Activated naive CD8-positive, alpha-beta T cell treated with anti-CD3 and anti-CD28 coated beads for 36 hours (primary cell): Measurements from ENCODE around the gene NECAB3. TPM values are rescaled to one million over a fixed set of nuclear protein-coding genes. Genes with fewer than 3 reads are reported as not detected.
A peak's percentile ranks its signal among the peaks of the same experiment; 100 is the strongest.
"Not testable (repeated sequence)": the region's sequence is repeated elsewhere in the genome, so short reads cannot be mapped to it uniquely, and the experiment has no call there.

ENCODE experiments used
- DNase-seq: peaks from one replicate; pipeline ENCODE4 v3.0.0; 2021
- H3K27ac Mint-ChIP-seq: one replicate; pipeline ENCODE4 v1.8.0; 2022; ENCODE audit warnings: mild to moderate bottlenecking, moderate library complexity, mixed read lengths
- H3K27me3 Mint-ChIP-seq: one replicate; pipeline ENCODE4 v1.8.0; 2022; ENCODE audit warnings: mild to moderate bottlenecking, mixed read lengths
- H3K36me3 Mint-ChIP-seq: one replicate; pipeline ENCODE4 v1.8.0; 2021; ENCODE audit warnings: mild to moderate bottlenecking, mixed read lengths
- H3K4me1 Mint-ChIP-seq: one replicate; pipeline ENCODE4 v1.8.0; 2021; ENCODE audit warnings: mixed read lengths
- H3K4me3 Mint-ChIP-seq: one replicate; pipeline ENCODE4 v1.8.0; 2022; ENCODE audit warnings: mild to moderate bottlenecking, moderate library complexity, mixed read lengths
- H3K9me3 Mint-ChIP-seq: one replicate; pipeline ENCODE4 v1.8.0; 2022; ENCODE audit warnings: mixed read lengths
- total RNA-seq, 2 experiments: library from RNA; stranded (reverse); gene quantifications; one replicate each; pipeline ENCODE4 v1.2.3, GENCODE V29; 2021

Gene NECAB3
- total RNA-seq, 2 experiments from 2014 or later, result 10.7 to 12.0 TPM

DNA sequence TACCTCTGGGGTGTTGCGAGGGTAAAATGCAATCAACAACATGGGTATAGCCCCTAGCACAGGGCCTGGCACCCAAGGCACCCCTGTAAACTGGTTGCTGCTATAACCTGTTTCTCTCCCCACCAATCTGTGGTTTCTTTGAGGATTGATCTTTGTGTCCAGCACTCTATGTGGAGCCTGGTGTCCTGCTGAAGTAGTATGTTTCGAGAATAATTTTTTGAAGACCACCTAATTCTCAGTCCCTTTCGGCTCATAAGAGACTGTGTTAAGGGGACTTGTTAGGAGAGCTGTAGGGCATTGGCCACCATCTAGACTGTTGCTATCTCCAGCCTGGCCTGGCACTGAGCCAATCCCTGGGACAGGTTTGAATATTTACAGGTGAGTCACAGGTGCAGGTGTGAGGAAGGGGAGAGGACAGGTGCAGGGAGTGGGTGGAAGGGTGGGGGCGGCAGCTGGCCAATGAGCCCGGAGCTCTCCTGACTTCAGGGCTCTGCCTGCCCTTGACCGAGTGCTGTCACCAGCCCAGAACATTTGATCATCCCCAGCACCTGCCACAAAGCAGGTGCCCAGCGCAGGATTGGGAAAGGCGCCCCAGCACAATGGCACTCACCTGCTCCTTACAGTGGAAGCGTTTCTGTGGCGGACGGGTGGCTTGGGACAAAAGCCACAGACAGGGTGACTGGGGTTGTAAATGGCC lies 20.2 kb downstream of the NECAB3 start:
- no peaks in the 10 kb centered on the region for H3K36me3 Mint-ChIP-seq
- DNase-seq, result no peak
- H3K9me3 Mint-ChIP-seq, result no peaks in the 10 kb centered on the region
- no peaks in the 10 kb centered on the region for H3K27me3 Mint-ChIP-seq
- H3K27ac Mint-ChIP-seq, result no peak overlapping the region
- peaks cover 14% of the 10 kb centered on the region for H3K4me1 Mint-ChIP-seq
- H3K4me3 Mint-ChIP-seq, result no peak overlapping the region

DNA sequence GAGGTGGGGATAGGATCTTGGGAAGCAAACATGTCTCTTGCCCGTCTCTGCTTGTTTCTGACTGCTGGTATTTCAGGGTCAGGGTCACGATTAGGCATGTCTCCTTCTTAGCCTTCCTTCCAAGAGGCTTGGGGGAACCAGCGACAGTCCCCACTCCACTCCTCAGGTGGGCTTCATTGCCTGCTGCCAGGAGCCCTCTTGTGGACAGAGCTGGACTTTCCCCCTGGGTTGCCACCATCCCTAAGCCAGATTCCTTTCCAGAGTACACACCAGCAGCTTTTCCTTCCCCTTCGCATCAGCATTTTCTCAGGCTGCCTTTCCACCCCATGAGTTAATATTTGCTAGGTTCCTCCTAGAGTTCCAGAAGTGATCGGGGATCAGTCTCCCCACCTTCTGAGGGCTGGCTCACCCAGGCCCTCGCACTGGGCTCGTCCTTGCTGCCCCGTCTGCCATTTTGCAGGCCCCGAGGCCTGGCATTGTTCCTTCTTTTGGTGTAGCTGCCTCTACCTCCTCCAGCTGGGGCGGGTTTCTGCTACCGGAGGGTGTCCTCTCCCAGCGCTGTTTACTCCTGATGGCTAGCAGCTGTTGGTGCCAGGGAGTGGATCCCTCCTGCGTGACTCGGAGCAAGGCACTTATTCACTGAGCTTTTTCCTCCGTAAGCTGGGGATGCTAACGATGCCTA lies 20.9 kb downstream of the NECAB3 start:
- H3K9me3 Mint-ChIP-seq, result no peaks in the 10 kb centered on the region
- peak; percentile 57 for DNase-seq
- H3K4me3 Mint-ChIP-seq, result no peak overlapping the region
- no peak overlapping the region for H3K27ac Mint-ChIP-seq
- no peaks in the 10 kb centered on the region for H3K27me3 Mint-ChIP-seq
- no peaks in the 10 kb centered on the region for H3K36me3 Mint-ChIP-seq
- peaks cover 16% of the 10 kb centered on the region for H3K4me1 Mint-ChIP-seq

DNA sequence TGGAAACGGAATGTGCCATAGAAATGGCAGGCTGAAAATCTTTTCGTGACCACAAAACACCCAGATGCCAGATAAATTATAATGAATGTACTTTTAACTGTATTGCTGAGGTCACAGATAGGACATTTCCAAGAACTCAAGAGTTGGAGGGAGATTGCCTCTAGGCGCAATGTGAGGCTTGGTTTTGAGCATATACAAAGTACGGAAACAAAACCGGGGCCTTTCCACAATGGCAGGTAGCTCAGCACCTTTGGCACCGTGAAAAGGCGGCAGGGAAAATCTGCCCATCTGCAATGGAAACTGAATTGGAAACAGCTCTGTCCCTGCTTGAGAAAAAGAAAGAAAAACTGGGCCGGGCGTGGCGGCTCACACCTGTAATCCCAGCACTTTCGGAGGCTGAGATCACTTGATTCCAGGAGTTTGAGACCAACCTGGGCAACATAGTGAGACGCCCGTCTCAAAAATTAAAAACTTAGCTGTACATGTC lies 22.6 kb downstream of the NECAB3 start:
- H3K4me3 Mint-ChIP-seq, result no peak overlapping the region
- peaks cover 16% of the 10 kb centered on the region for H3K4me1 Mint-ChIP-seq
- no peaks in the 10 kb centered on the region for H3K36me3 Mint-ChIP-seq
- DNase-seq, result no peak
- H3K9me3 Mint-ChIP-seq, result no peaks in the 10 kb centered on the region
- no peak overlapping the region for H3K27ac Mint-ChIP-seq
- H3K27me3 Mint-ChIP-seq, result no peaks in the 10 kb centered on the region

DNA sequence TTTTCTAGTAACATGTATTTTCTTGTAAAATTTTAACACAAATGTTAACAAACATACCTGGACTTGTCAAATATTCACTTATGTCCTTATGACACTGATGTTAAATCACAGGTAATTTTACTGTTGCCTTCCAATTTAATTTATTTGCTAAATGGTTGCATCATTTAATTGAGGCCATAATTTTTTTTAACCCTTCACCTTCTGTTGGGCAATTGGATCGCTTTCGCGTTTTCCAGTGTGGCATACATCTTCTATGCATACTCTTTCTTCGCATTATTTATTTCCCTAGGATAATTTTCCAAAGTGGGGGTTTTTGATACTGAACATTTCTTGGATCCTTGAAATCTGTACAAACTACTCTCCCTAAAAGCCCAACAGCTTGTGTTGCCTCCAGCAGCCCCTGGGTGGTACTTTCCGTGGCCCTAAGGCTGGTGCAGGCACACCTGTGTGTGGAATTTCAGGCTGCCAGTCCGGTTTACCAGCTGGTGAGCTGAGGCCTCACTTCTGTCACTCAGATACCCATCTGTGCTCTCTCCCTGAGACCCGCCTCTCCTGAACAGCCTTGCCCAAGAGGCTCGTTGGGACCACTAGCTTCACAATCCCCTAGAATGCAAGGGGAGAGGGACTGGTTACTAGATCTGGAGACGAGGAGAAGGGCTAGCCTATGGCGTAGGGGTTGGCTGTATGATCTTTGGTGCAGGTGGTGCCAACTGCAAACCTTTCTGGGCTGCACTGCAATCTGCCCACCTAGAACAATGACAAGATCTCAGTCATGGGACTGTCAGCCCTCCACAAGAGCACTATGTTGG lies 23.3 kb downstream of the NECAB3 start:
- no peaks in the 10 kb centered on the region for H3K36me3 Mint-ChIP-seq
- peaks cover 16% of the 10 kb centered on the region for H3K4me1 Mint-ChIP-seq
- H3K9me3 Mint-ChIP-seq, result no peaks in the 10 kb centered on the region
- no peak overlapping the region for H3K4me3 Mint-ChIP-seq
- no peak overlapping the region for H3K27ac Mint-ChIP-seq
- no peak for DNase-seq
- H3K27me3 Mint-ChIP-seq, result no peaks in the 10 kb centered on the region

DNA sequence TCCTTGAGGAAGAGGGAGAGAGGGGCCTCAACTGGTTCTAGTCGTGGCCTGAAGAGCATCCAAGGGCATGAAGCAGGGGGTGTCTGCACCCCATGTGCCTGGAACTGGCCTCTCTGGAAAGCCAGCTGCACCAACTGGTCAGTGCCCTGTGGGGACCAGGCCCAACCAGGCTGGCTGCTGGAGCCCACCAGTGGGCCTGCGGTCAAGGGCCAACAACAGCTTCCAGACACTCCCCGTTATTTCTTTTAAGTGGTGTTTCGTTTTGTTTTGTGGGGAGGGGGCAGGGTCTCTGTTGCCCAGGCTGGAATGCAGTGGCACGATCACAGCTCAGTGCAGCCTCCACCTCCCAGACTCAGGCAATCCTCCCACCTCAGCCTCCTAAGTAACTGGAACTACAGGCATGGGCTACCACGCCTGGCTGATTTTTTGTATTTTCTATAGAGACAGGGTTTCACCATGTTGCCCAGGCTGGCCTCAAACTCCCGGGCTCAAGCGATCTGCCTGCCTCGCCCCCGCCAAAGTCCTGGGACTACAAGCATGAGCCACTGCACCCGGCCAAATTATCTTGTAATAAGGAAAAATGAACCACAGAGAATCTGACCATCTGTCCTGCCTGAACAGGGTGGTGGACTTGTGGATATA lies 24.0 kb downstream of the NECAB3 start:
- no peaks in the 10 kb centered on the region for H3K36me3 Mint-ChIP-seq
- no peak overlapping the region for H3K27ac Mint-ChIP-seq
- H3K4me1 Mint-ChIP-seq, result peaks cover 16% of the 10 kb centered on the region
- H3K9me3 Mint-ChIP-seq, result no peaks in the 10 kb centered on the region
- no peaks in the 10 kb centered on the region for H3K27me3 Mint-ChIP-seq
- DNase-seq, result no peak
- H3K4me3 Mint-ChIP-seq, result no peak overlapping the region

DNA sequence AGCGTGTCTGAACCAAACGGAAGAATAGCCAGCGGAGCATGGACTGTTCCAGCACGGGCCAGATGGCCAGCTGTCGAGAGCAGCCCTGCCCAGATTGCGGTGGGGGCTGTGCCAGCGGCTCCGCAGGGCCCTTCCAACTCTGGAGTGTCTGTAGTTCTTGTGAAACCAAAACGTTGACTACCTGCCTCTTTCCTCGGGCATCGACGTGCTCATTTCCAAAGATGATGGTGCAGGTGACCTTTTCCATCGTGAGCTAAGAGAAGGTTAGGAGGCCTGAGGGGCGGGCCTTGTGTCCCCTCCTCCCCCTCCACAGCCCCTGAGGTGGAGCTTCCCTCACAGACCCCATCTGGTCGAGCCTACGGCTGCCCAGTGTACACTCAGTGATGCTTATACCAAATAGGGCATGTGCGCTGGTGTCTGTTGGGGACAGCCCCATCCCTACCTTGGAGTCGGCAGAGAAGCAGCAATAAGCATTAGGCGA lies 25.0 kb downstream of the NECAB3 start:
- no peaks in the 10 kb centered on the region for H3K27me3 Mint-ChIP-seq
- H3K4me1 Mint-ChIP-seq, result peaks cover 16% of the 10 kb centered on the region
- no peak overlapping the region for H3K27ac Mint-ChIP-seq
- H3K9me3 Mint-ChIP-seq, result no peaks in the 10 kb centered on the region
- no peaks in the 10 kb centered on the region for H3K36me3 Mint-ChIP-seq
- DNase-seq, result no peak
- H3K4me3 Mint-ChIP-seq, result no peak overlapping the region

DNA sequence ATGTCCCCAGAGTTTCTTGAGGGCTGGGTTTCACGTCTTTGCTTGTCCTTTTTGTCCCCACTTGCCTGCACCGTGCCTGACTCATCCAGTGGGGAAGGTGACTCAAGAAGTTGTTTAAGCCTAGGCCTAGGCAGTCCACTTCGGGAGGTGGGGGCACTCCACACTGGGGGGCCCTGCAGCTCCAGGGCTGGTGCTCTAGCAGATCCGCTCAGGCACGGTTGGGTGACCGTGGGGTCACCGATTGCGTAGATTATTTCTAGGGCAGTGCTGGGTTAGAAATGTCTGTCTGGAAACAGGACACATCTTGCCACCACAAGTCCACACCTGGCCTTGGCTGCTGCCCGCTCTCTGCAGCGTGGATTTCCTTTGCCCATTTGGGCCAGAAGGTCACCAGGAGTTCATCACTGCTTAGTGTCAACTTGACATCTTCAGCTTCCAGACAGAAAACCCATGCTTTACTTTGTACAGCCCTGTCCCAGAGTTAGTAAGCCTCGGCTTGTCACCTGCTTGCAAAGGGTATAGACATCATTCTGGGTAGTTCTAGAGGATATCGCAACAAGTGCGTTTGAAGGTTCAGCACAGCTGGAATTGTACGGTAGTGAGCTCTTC lies 25.7 kb downstream of the NECAB3 start:
- Mint-ChIP-seq H3K4me3 (no peak overlapping the region), H3K36me3 (no peaks in the 10 kb centered on the region), H3K9me3 (no peaks in the 10 kb centered on the region), H3K27me3 (no peaks in the 10 kb centered on the region), H3K4me1 (peaks cover 16% of the 10 kb centered on the region), H3K27ac (no peak overlapping the region)
- DNase-seq, result no peak

DNA sequence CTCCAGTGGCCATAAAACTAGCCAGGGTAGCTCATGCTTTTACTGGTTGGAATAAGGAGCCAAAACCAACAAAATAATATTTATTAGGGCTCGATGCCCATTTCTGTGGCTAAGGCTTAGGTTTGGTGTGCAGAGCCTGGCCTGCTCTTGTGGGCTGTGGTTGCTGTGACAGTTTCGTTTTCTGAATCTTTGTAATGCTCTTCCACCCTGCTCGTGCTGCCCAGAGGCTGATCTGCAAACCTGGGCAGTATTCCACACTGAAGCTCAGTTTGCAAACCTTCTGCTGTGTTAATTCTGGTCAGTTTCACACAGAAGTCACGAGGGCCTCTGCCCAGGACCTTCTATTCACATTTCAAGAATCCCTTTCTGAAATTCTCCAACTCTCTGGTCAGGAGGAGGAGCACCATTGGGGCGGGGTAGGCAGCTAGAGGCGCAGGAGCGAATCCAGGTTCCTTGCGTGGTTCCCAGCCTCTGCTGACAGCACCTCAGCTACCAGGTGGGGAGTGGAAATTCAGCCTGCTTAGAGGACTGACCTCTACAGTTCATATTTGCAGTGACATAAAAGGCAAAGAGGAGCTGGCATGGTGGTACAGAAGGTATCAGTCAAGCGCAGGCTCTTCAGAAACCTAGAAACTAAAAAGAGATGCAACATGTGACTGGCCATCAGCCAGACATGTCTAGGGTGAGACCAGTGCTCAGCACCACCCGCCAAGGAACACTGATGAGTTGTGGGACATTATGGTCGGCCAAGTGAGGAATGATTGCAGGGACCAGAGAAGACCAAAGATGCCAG lies 26.4 kb downstream of the NECAB3 start:
- no peaks in the 10 kb centered on the region for H3K36me3 Mint-ChIP-seq
- no peak overlapping the region for H3K4me3 Mint-ChIP-seq
- no peaks in the 10 kb centered on the region for H3K9me3 Mint-ChIP-seq
- H3K27me3 Mint-ChIP-seq, result no peaks in the 10 kb centered on the region
- DNase-seq, result no peak
- no peak overlapping the region for H3K27ac Mint-ChIP-seq
- H3K4me1 Mint-ChIP-seq, result peaks cover 12% of the 10 kb centered on the region

DNA sequence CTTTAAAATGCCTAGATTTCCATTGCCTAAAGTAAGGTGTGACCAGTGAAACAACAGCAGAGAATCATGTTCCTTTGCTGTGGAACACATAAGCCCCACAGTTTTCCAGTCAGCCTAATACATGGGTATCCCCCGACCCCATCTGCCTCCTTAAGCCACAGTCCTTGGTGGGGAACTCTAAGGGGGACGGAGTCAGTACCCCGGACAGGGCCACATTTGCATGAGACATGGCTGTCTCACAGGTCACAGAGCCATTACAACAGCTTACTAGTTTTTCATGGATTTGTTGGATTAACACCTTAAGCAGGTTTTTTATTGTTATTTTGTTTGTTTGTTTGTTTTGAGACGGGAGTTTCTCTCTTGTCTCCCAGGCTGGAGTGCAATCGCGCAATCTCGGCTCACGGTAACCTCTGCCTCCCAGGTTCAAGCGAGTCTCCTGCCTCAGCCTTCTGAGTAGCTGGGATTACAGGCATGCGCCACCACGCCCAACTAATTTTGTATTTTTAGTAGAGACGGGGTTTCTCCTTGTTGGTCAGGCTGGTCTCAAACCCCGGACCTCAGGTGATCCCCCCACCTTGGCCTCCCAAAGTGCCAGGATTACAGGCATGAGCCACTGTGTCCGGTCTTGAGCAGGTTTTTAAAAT lies 27.1 kb downstream of the NECAB3 start:
- not testable (repeated sequence) for H3K4me3 Mint-ChIP-seq, DNase-seq, H3K27me3 Mint-ChIP-seq

DNA sequence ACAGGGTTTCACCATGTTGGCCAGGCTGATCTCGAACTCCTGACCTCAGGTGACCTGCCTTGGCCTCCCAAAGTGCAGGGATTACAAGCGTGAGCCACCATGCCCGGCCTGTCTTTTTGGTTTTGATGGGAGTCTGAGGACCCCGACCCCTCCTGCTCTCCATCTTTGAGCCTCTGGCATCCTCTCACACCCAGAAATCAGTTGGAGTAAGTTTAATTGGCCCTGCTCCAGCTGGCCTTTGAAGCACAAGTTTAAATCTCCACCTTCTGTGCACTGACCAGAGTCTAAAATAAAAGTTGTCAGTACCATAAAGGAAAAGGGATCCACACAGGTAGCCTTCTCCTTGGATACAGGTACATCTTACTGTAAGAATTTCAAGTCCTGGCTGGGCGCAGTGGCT lies 28.0 kb downstream of the NECAB3 start:
- Mint-ChIP-seq H3K27me3 (no peaks in the 10 kb centered on the region), H3K27ac (no peak overlapping the region), H3K9me3 (no peaks in the 10 kb centered on the region), H3K36me3 (no peaks in the 10 kb centered on the region), H3K4me1 (peaks cover 9% of the 10 kb centered on the region), H3K4me3 (no peak overlapping the region)
- DNase-seq, result no peak

More for the DNA sequence above, 27.1 kb downstream of the NECAB3 start:
- H3K27ac Mint-ChIP-seq, H3K9me3 Mint-ChIP-seq, H3K4me1 Mint-ChIP-seq, H3K36me3 Mint-ChIP-seq: not testable (repeated sequence)

DNA sequence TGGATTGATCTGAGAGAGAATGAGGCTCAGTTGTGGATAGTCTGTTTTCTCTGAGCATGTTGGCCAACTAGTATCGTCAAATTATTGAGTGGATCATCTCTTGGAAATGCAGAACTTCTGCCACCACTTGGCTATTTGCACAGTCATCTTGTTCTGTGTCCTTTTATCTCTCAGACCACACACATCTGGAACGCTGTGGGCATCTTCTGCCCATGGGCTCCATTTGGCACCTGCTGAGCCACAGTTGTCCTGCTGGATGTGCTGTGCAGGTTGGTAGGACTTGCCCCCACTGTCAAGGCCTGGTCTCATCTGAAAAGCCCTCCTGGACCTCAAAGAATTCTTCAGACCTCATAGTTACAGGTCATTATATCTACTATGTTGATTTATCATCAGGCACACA lies 28.8 kb downstream of the NECAB3 start:
- H3K27me3 Mint-ChIP-seq, result no peaks in the 10 kb centered on the region
- no peaks in the 10 kb centered on the region for H3K9me3 Mint-ChIP-seq
- no peak overlapping the region for H3K27ac Mint-ChIP-seq
- peaks cover 9% of the 10 kb centered on the region for H3K4me1 Mint-ChIP-seq
- no peak overlapping the region for H3K4me3 Mint-ChIP-seq
- no peaks in the 10 kb centered on the region for H3K36me3 Mint-ChIP-seq
- DNase-seq, result no peak

DNA sequence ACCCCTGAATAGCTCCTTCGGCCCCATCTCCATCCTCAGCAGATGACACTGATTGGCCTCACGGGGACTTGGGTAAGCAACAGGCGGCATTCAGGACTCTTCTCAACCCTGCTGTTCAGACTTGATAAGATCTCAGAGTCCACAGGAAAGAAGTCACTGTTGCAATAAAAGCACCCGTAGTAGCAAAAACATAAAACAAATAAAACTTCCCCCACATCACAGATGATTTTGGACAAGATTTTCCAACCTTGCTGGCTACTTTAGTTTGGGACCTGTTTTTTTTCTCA lies 29.2 kb downstream of the NECAB3 start:
- DNase-seq, result no peak
- no peak overlapping the region for H3K27ac Mint-ChIP-seq
- no peaks in the 10 kb centered on the region for H3K9me3 Mint-ChIP-seq
- H3K27me3 Mint-ChIP-seq, result no peaks in the 10 kb centered on the region
- H3K36me3 Mint-ChIP-seq, result no peaks in the 10 kb centered on the region
- H3K4me1 Mint-ChIP-seq, result peaks cover 9% of the 10 kb centered on the region
- H3K4me3 Mint-ChIP-seq, result no peak overlapping the region

DNA sequence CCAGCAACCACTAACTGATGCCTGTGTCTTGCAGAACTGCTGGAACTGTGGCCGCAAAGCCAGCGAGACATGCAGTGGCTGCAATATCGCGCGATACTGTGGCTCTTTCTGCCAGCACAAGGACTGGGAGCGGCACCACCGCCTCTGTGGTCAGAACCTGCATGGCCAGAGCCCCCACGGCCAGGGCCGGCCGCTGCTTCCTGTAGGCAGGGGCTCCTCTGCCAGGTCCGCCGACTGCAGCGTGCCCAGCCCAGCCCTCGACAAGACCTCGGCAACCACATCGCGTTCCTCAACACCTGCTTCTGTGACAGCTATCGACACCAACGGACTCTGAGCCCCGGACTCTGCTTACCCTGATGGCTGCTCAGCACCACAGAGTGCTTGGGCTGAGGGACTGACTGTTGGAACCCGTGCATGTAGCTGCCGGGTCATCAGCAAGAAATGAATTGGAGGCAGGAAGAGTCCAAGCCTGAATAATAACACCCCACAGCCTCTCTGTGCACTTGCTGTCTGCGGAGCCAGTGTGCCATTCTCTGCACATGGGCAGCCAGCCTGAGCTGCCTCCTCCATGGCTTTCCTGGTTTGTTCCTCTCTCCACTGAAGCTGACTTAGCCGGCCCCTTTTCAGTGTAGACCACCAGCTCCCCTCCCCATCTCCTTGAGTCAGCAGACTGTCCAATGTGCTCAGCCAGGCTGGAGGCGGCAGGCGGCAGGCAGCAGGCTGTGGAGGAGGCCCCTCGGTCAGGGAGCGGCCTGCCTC lies 29.7 kb downstream of the NECAB3 start:
- Mint-ChIP-seq H3K4me3 (no peak overlapping the region), H3K36me3 (no peaks in the 10 kb centered on the region), H3K9me3 (no peaks in the 10 kb centered on the region), H3K4me1 (peaks cover 5% of the 10 kb centered on the region), H3K27me3 (no peaks in the 10 kb centered on the region), H3K27ac (no peak overlapping the region)
- no peak for DNase-seq
